GM19193 (cell line): ENCODE measurements around the gene CYP3A4.

Experiments used
- POLR2A ChIP-seq: IDR thresholded peaks from 4 replicates; pipeline ENCODE4 v1.6.1; 2011; ENCODE audit not compliant: insufficient read depth, insufficient read length; ENCODE audit errors: extremely low read depth

The CYP3A4 gene

GRCh38 chr7:99707096-99707495 is 76.9 kb downstream of the CYP3A4 start:
- TF ChIP-seq POLR2A = no peak
